ENCODE results near the gene KDM4B. TPM values are rescaled to one million over a fixed set of nuclear protein-coding genes. Genes with fewer than 3 reads are reported as not detected.

KDM4B gene
- total RNA-seq, 1 experiment from 2014 or later: 15.8 TPM

DNA sequence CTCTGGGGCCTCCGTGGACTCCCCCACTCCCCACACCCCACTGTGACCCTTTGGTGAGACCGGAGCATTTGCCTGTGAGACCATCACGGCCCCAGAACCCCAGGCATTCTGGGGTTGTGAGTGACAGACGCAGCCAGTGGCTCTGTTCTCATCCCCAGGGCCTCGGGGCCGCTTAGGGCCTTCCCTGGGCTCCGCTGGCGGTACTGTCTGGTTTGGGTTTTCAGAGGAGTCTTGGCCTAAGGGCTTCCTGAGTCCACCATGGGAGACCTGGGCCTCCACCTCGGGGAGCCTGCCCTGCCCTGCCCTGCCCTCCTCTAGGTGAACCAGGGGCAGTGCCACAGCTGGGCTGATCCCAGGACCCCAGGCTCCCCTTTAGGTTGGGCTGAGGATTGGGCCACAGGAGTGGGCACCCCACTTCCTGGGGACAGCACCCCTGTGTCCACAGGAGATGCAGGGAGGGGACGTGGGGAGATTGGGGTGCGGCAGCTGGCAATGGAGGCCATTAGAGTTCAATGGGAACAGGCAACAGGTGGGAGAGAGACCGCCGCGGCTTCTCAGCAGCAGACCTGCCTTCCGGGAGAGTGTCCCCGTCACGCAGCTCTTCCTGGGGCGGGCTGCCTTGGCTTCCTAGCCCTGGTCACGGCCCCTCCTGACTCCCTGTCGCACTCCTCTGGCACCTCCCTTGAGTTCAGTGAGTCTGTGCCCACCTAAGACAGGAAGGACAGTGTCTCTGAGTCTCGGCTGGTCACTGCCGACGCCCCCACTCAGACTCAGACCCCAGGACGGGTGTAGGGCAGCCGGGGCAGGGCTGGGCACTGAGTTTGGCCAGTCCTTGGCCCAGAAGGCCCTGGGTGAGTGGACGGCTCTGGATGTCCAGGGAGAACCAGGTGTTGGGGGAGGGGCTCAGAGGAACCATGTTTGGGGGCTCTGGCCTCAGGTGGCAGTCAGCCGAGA, 164.1 kb downstream of the KDM4B start:
- no peak for DNase-seq (ENCODE audit: low read depth)

DNA sequence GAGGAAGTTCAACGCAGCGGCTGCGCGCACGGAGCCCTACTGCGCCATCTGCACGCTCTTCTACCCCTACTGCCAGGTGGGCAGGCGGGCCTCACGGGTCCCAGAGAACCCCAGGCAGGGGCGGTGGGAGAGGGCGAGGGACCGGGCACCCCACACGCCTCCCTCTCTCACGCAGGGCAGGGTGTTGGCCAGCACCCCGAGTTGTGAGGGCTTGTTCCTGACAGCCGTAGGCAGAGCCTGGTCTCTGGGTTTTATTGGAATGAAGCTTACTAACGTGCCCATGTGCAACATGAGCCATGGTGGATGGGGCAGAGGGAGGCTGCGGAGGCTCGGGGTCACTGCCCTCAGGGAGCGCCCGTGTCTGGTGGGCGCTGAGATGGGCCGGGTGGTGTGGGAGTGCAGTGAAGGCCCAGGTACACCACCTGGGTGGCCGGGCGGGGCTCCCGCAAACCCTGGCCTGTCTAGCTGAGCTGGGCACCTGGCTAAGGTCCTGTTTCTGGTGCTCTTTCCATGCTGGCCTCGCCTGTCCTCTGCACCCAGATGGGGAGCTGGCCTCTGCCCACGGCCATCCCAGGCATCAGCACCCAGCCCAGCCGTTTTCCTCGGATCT, 165.2 kb downstream of the KDM4B start:
- DNase-seq (ENCODE audit: low read depth): no peak

DNA sequence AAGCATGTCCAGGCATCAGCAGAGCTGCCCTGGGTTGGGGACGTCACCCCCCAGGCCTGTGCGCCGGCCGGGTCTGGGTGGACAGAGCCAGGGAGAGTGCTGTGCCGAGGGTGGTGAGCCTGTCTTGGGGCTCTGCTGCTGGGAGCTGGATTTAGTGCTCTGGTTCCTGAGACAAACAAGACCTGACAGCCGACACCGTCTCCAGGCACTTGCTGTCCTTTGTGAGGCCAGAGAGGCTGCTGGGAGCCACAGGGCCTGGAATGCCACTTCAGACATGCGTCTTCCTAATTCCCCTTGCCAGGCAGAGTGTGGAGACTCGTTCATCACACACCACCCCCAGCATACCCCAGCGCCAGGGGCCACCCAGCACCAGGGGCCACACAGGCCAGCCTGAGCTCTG, 165.8 kb downstream of the KDM4B start:
- DNase-seq (ENCODE audit: low read depth): no peak

DNA sequence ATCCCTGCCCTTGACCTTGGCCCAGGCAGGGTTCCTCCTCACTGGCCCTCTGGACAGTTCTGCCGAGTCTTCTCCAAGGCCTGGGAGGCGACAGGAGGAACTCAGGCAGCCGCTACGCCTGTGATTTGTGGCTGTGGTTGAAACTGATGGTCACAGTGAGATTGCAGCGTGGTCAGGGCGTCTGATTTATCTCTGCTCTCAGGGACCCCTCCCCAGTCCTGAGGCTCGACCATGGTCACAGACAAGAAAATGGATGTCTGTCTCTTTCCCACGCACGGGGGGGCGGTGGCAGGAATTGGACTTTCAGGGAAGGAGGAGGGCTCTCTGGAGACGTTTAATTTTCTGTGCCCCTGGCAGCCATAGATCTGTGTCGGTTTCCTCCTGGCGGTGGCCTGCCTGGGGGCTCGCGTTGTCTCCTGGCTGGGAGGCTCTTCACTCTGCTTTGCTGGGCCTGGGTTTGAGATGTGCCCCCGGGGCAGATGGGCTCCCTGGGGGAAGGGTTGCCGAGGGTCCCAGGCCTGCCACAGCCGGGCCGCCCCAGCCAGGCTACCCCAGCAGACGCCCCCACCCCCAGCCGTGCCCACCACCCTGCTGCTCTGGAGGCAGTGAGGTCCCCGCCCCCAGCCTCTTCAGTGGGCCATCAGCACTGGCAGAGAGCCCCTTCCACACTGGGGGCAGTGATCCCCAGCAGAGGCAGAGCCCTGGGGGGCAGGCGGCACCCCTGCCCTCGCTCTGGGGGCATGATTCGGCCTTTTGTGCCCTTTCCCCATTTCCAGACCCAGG, 167.4 kb downstream of the KDM4B start:
- no peak for DNase-seq (ENCODE audit: low read depth)

DNA sequence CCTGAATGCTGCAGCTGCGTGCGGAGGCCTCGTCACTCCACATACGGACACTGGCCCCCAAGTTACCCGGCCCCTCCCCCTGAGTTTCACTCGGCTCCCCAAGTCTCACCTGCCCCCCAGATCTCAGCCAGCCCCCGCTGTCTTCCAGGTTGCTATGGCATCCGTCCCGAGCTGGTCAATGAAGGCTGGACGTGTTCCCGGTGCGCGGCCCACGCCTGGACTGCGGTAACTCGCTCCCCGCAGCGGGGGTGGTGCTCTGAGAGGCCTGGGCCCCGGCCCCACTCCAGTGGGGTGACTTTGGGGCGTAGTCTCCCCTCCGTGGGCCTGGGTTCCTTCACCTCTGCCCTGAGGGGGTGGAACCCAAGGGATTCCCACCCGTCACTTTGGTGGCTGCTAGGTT, 168.2 kb downstream of the KDM4B start:
- DNase-seq (ENCODE audit: low read depth): no peak

GRCh38 chr19:5137571-5138124, 168.7 kb downstream of the KDM4B start:
- no peak for DNase-seq (ENCODE audit: low read depth)

DNA sequence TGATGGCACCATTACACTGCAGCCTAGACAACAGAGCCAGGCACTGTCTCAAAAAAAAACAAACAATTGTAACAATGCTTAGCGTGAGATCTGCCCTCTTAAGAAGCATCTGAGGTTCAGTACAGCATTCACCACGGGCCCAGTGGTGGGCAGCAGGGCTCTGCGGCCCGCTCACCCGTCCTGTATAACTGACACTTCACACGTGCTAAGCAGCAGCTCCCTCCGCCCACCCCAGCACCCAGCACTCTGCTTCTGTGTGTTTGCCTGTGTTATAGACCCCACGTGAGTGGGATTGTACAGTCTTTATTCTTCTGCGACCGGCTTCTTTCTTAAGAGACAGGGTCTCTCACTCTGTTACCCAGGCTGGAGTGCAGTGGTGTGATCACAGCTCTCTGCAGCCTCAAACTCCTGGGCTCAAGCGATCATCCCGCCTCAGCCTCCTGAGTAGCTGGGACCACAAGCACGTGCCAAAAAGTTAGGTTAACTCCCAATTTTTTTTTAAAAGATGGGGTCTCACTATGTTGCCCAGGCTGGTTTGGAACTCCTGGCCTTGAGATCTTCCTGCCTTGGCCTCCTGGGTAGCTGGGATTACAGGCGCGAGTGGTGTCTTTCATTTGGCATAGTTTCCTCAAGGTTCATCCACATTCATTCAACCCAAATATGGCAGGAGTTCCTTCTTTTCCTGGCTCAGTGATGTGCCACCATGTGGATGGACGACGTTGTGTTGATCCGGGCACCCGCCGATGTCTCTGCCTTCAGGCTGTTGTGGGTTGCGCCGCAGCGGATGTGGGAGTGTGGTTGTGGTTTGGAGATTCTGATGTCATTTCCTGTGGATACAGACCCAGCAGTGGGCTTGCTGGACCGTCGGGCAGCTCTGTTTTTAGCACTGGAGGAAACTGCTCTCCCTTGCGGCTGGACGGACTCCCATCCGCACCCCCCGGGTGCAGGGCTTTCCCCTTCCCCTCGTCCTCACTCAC, 170.0 kb downstream of the KDM4B start:
- peak; percentile 52 for DNase-seq (ENCODE audit: low read depth)

GRCh38 chr19:5139583-5140325, 170.8 kb downstream of the KDM4B start:
- DNase-seq (ENCODE audit: low read depth): no peak

- DNase-seq (ENCODE audit: low read depth): no peak
Observed at GRCh38 chr19:5141129-5141849, 172.4 kb downstream of the KDM4B start.

GRCh38 chr19:5141850-5142724, 173.2 kb downstream of the KDM4B start:
- no peak for DNase-seq (ENCODE audit: low read depth)

DNA sequence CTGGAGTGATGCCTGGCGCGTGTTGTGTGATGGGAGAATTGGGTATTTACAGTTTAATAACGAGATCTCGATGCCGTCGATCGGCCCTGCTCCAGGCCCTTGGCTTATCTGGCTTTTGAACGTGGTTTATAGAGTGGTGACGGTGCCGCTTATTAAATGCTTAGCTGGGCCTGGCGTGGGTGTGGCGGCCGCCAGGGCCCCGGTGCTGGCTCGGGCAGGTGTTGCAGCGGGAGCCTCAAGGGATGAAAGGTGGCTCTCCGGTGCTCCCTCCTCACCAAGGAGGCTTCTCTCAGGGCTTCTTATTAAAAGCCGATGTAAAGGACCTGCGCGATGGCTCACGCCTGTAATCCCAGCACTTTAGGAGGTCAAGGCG, 173.8 kb downstream of the KDM4B start:
- DNase-seq (ENCODE audit: low read depth): no peak

- no peak for DNase-seq (ENCODE audit: low read depth)
Observed at GRCh38 chr19:5143471-5144411, 174.8 kb downstream of the KDM4B start.

DNA sequence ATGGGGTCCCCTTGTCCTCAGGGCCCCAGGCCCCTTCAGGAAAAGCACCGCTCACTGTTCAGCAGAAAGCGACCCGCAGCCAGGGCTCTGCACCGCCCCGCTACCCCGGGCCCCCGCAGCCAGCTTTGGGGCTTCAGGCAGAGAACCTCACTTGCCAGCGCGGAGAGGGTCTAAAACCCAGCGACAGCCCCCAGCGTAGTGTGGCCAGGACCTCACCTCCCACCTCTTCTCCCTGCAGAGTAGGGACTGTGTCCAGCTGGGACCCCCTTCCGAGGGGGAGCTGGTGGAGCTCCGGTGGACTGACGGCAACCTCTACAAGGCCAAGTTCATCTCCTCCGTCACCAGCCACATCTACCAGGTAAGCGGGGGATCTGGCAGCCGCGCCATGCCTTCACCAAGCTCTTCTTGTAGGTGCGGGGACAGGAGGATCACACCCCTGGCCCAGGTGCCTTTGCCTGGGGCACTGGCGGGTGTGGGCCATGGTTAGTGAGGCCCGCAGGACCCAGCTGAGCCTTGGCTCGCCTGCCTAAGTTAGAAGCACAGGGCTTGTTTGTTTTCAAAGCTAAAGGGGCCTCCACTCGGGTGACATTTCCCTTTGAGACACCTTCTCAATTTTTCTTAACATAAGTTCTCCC, 175.7 kb downstream of the KDM4B start:
- DNase-seq (ENCODE audit: low read depth): no peak

DNA sequence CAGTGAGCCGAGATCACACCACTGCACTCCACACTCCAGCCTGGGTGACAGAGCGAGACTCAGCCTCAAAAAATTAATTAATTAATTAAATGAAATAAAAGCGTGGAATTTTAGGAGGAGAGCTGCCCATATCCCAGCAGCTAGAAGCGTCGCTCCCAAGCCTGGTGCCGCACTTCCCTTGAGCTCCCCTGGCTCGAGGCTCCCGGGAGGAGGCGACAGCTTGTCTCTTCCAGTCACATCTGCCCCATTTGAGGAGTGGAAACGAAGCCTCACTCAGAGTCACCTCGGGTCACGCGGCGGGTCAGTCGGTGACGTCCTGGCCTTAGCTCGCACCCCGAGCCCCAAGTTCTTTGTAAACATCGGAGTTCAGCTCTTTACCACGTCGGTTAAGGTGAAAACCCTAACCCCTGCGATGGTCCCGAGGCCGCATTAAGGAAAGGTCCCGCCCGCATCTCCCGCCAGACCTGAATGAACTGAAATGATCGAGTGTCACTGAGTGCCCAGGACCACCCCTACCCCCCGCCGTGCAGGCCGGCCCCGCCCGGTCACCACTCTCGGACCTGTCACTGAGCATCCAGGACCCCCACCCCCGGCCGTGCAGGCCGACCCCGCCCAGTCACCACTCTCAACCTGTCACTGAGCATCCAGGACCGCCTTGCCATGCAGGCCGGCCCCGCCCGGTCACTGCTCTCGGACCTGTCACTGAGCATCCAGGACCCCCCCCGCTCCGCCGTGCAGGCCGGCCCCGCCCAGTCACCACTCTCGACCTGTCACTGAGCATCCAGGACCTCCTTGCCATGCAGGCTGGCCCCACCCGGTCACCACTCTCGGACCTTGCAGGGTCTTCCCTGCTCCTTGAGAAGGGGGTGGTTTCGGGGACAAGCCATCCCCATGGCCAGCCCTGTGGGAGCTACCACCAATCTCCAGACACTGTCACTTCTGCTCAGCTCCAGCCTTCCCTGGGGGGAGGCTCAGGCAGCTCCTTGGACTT, 176.9 kb downstream of the KDM4B start:
- no peak for DNase-seq (ENCODE audit: low read depth)

All from LHCN-M2 (cell line).